Stomach (tissue), 19 donors: ENCODE data around the gene CD247. TPM values are rescaled to one million over a fixed set of nuclear protein-coding genes. Genes with fewer than 3 reads are reported as not detected.

ENCODE experiments used
- DNase-seq, 2 donors: peaks; one replicate each; pipeline versions ENCODE4 v3.0.0 to v3.0.0-alpha.2; 2013 to 2019
- H3K27ac ChIP-seq, 5 donors: fragments of 200-600 bp in 4 of 5; sonication (generic) in 4 of 5; one replicate each; pipeline ENCODE4 v1.5.1; 2013 to 2019; ENCODE audit warnings: mild to moderate bottlenecking in 1 of 5, moderate library complexity in 1 of 5
- H3K27me3 ChIP-seq, 3 donors: fragments of 200-600 bp; sonication (generic); one replicate each; pipeline ENCODE4 v1.5.1; 2017 to 2019; ENCODE audit warnings: mixed run types in 1 of 3
- H3K36me3 ChIP-seq, 4 donors: fragments of 200-600 bp; sonication (generic); 1 replicate in 3 of 4; 2 replicates in 1 of 4; pipeline ENCODE4 v1.5.1; 2016 to 2019
- H3K4me1 ChIP-seq, 4 donors: fragments of 200-600 bp; sonication (generic); one replicate each; pipeline ENCODE4 v1.5.1; 2016 to 2019
- H3K4me3 ChIP-seq, 4 donors: fragments of 200-600 bp; sonication (generic) in 3 of 4; one replicate each; pipeline ENCODE4 v1.5.1; 2016 to 2019; ENCODE audit warnings: mild to moderate bottlenecking in 1 of 4
- H3K9me3 ChIP-seq, 4 donors: fragments of 200-600 bp; sonication (generic); one replicate each; pipeline ENCODE4 v1.5.1; 2016 to 2019
- EP300 ChIP-seq: sonication (generic); formaldehyde crosslinking; IDR thresholded peaks from one replicate; pipeline ENCODE4 v1.6.1; 2017; ENCODE audit warnings: antibody characterized with exemption
- POLR2A ChIP-seq, 4 donors: fragments of 450-650 bp; IDR thresholded peaks; one replicate each; pipeline ENCODE4 v1.6.1; 2016; ENCODE audit warnings: antibody characterized with exemption in 4 of 4, control low read depth in 2 of 4, mild to moderate bottlenecking in 1 of 4, moderate library complexity in 1 of 4
- POLR2AphosphoS5 ChIP-seq, 3 donors: sonication (generic); formaldehyde crosslinking; IDR thresholded peaks; one replicate each; pipeline ENCODE4 v1.6.1; 2016; ENCODE audit warnings: antibody characterized with exemption in 3 of 3
- WGBS, 5 donors: extraction: QIAGEN DNeasy Blood & Tissue Kit in 3 of 5; methylation state at CpG; one replicate each; pipeline versions ENCODE4 v1.1.5 to v1.1.7; 2013 to 2018; 5-methylcytosine and 5-hydroxymethylcytosine counted together
- intact Hi-C: fragments of 100-400 bp; cut with DNase I; formaldehyde crosslinking; loops from one replicate; pipeline ENCODE4 v1.15.1; 2023; ENCODE audit warnings: low total_unique reads
- long read RNA-seq, 10 donors: transcript quantifications; one replicate each; lab custom pipeline, GENCODE V29; 2026
- polyA plus RNA-seq, 3 donors: library from polyadenylated mRNA; stranded (reverse); fragments of 200-250 nt; gene quantifications; one replicate each; pipeline ENCODE4 v1.2.3, GENCODE V29; 2013
- total RNA-seq, 5 donors: library from RNA; depleted of rRNA; stranded (reverse); fragments of >200 nt; gene quantifications; one replicate each; pipeline versions ENCODE4 v1.1.0 to v1.2.3, GENCODE V29; 2014 to 2016
- TF ChIP-seq, protein P1 (sequence below), 7 experiments: fragments of 450-650 bp in 4 of 7; fragments of 200-600 bp in 3 of 7; sonication (generic) in 3 of 7; IDR thresholded peaks; one replicate each; pipeline ENCODE4 v1.5.1; 2016 to 2019; ENCODE audit warnings: antibody characterized with exemption in 7 of 7, control low read depth in 2 of 7, mild to moderate bottlenecking in 1 of 7
- donor health status: healthy with polysubstance abuse.
- donor health status: Bipolar disorder and iron deficiency.
- donor health status: healthy.

Gene CD247
- 1 to 10 TPM in 2 of 5 donors, not detected in 3; 5.3 to 6.7 TPM for total RNA-seq
- polyA plus RNA-seq: 1 to 10 TPM in 2 of 3 donors, under 1 TPM in 1; 0.68 to 3.1 (median 1.0) TPM
- long read RNA-seq, donor 1: 0 reads
- long read RNA-seq, donor 2: 0 reads
- long read RNA-seq, donor 3, partial matches to known transcripts: 0 of 1 reads
- long read RNA-seq, donor 3, other reads (novel, unspliced or antisense): 0 of 1 reads
- long read RNA-seq, donor 4: 0 reads
- long read RNA-seq, donor 5, partial matches to known transcripts: 0 of 2 reads
- long read RNA-seq, donor 5, other reads (novel, unspliced or antisense): 0 of 2 reads
- long read RNA-seq, donor 6: 0 reads
- long read RNA-seq, donor 7: 0 reads
- long read RNA-seq, donor 8: 0 reads
- long read RNA-seq, donor 9: 0 reads
- long read RNA-seq, donor 10: 0 reads

DNA sequence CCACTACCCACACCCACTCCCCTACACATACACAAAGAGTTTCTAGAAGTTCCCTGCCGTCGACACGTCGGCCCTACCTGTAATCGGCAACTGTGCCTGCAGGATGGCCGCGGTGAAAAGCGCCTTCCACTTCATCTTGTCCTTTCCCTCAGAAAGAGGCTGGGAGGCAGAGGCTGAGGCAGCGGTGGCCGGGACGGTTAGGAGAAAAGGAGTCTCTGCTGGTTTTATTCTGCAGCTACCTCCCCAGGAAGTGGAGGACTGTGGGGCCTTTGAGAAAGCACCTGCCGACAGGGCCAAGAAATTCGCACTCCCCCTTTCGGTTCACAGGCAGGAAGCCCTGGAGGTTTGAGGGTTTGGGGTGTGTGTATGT is at the start of gene CD247:
CD247 (minus strand) TSS at position 199 of the 370 bp plus-strand sequence; CDS start at position 135, 64 bp downstream.
- peak in 1 of 3 donors; percentile 10 for TF ChIP-seq POLR2AphosphoS5 (IDR thresholded peaks at IDR 0.05)
- TF ChIP-seq, protein P1, sequence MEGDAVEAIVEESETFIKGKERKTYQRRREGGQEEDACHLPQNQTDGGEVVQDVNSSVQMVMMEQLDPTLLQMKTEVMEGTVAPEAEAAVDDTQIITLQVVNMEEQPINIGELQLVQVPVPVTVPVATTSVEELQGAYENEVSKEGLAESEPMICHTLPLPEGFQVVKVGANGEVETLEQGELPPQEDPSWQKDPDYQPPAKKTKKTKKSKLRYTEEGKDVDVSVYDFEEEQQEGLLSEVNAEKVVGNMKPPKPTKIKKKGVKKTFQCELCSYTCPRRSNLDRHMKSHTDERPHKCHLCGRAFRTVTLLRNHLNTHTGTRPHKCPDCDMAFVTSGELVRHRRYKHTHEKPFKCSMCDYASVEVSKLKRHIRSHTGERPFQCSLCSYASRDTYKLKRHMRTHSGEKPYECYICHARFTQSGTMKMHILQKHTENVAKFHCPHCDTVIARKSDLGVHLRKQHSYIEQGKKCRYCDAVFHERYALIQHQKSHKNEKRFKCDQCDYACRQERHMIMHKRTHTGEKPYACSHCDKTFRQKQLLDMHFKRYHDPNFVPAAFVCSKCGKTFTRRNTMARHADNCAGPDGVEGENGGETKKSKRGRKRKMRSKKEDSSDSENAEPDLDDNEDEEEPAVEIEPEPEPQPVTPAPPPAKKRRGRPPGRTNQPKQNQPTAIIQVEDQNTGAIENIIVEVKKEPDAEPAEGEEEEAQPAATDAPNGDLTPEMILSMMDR (IDR thresholded peaks at IDR 0.05): no peak
- peak within 1 kb of the TSS; percentile 31 to 59 (median 50) for H3K27ac ChIP-seq
- WGBS, 5 donors: 73 to 93% (median 84%) methylated on average over 14 of the region's 14 CpGs
- H3K9me3 ChIP-seq: no peaks in the 10 kb centered on the region
- intact Hi-C loops: no loop called here
- peak in 1 of 2 donors; percentile 56 for DNase-seq
- no peaks in the 10 kb centered on the region for H3K36me3 ChIP-seq
- no peaks in the 10 kb centered on the region for H3K4me1 ChIP-seq
- H3K27me3 ChIP-seq: no peaks in the 10 kb centered on the region
- peak within 1 kb of the TSS in 3 of 4 donors; percentile 13 to 33 (median 15) for H3K4me3 ChIP-seq

DNA sequence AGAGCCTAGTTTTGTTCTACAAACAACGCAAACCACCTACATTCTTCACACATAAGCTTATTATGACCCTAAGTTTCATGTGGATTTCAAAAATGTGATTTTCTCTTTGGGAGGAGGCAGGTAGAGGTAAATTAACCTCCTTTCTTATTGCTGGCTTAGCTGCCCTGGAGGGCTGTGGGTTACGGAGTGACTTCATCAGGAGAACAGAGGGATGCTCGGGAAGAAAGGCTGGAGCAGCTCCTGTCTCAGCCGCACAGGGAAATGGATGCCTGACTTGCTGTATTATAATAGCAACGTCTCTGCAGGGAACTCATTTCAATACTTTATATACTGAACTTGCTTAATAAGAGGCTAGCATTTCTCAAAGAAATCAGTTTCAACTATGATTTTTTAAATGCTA is 49.3 kb upstream of the CD247 start:
- DNase-seq: no peak
- peaks cover 0 to 12% (median 0%) of the 10 kb centered on the region in 4 donors for H3K4me1 ChIP-seq
- no peak overlapping the region for H3K27ac ChIP-seq
- WGBS, 5 donors: 76 to 89% (median 83%) methylated on average over 5 of the region's 5 CpGs
- intact Hi-C loops: no loop called here
- TF ChIP-seq EP300 (no peak), POLR2A (IDR thresholded peaks at IDR 0.05) (no peak), POLR2AphosphoS5 (IDR thresholded peaks at IDR 0.05) (no peak)
- TF ChIP-seq, protein P1 (IDR thresholded peaks at IDR 0.05): no peak
- no peaks in the 10 kb centered on the region for H3K9me3 ChIP-seq
- peaks cover 0 to 10% (median 0%) of the 10 kb centered on the region in 3 donors for H3K27me3 ChIP-seq
- H3K4me3 ChIP-seq: no peak overlapping the region
- H3K36me3 ChIP-seq: no peaks in the 10 kb centered on the region

- 77 to 92% (median 87%) methylated on average over 2 to 3 of the region's 3 CpGs for WGBS, 5 donors
- Histone ChIP-seq H3K36me3 (no peaks in the 10 kb centered on the region), H3K27me3 (peaks cover 0 to 6% (median 0%) of the 10 kb centered on the region in 3 donors), H3K4me1 (peaks cover 0 to 12% (median 0%) of the 10 kb centered on the region in 4 donors), H3K9me3 (no peaks in the 10 kb centered on the region), H3K4me3 (no peak overlapping the region), H3K27ac (no peak overlapping the region)
- TF ChIP-seq EP300: no peak
- TF ChIP-seq POLR2A (IDR thresholded peaks at IDR 0.05): no peak
- TF ChIP-seq POLR2AphosphoS5 (IDR thresholded peaks at IDR 0.05): no peak
- TF ChIP-seq, protein P1 (IDR thresholded peaks at IDR 0.05): no peak
- DNase-seq: no peak
- intact Hi-C loops: no loop called here
These were observed 48.4 kb upstream of the CD247 start for GRCh38 chr1:167566766-167567165.

DNA sequence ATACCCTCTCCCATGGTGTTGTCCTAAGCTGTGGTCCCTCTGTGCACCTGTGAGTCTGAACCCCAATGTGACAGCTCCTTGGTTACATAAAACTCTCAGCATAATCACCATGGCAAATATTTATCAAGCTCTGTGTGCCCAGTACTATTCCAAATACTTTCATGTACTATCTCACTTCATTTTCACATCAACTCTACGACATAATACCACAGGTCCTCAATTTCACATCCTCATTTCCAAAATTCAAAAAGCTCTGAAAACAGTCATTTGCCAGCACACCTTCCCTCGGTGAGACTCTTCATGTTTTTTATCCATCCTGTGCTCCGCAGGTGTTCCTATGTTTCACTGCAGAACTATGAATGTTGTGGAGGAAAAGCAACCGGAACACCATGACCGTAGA is 47.6 kb upstream of the CD247 start:
- peaks cover 0 to 12% (median 0%) of the 10 kb centered on the region in 4 donors for H3K4me1 ChIP-seq
- no peaks in the 10 kb centered on the region for H3K36me3 ChIP-seq
- TF ChIP-seq, protein P1 (IDR thresholded peaks at IDR 0.05): no peak
- TF ChIP-seq EP300 (no peak), POLR2AphosphoS5 (IDR thresholded peaks at IDR 0.05) (no peak), POLR2A (IDR thresholded peaks at IDR 0.05) (no peak)
- WGBS, 5 donors: 57 to 73% (median 68%) methylated on average over 5 of the region's 5 CpGs
- no peak for DNase-seq
- no peaks in the 10 kb centered on the region for H3K9me3 ChIP-seq
- no peak overlapping the region for H3K4me3 ChIP-seq
- no peak overlapping the region for H3K27ac ChIP-seq
- H3K27me3 ChIP-seq: no peaks in the 10 kb centered on the region
- intact Hi-C loops: no loop called here
